Prostate gland (tissue), 2 donors: Measurements from ENCODE around the gene BOC.

Experiments used
- CTCF ChIP-seq, 4 experiments: fragments of 200-600 bp in 2 of 4; fragments of 450-650 bp in 2 of 4; sonication (generic) in 2 of 4; IDR thresholded peaks; 1 replicate in 3 of 4; 2 replicates in 1 of 4; pipeline ENCODE4 v1.5.1; 2016 to 2019; ENCODE audit warnings: antibody characterized with exemption in 4 of 4, mild to moderate bottlenecking in 2 of 4, moderate library complexity in 2 of 4
- POLR2A ChIP-seq: fragments of 450-650 bp; IDR thresholded peaks from one replicate; pipeline ENCODE4 v1.6.1; 2016; ENCODE audit warnings: antibody characterized with exemption, mild to moderate bottlenecking
- POLR2AphosphoS5 ChIP-seq: sonication (generic); formaldehyde crosslinking; IDR thresholded peaks from one replicate; pipeline ENCODE4 v1.6.1; 2017; ENCODE audit warnings: antibody characterized with exemption

- TF ChIP-seq CTCF (IDR thresholded peaks at IDR 0.05): no peak
- no peak for TF ChIP-seq POLR2AphosphoS5
- no peak for TF ChIP-seq POLR2A
These were observed 58.7 kb downstream of the BOC start for GRCh38 chr3:113270068-113270467.
